HG03521 (cell line): Measurements from ENCODE around the gene PNLIPRP2.

Source experiments
- ATAC-seq: cut with Tn5 transposase; IDR thresholded peaks from one replicate; pipeline ENCODE4 v1.9.1; 2021; ENCODE audit warnings: mild to moderate bottlenecking, moderate library complexity; ENCODE audit not compliant: unreplicated experiment

The PNLIPRP2 gene

GRCh38 chr10:116653885-116654284, 33.1 kb downstream of the PNLIPRP2 start:
- ATAC-seq, result no peak

DNA sequence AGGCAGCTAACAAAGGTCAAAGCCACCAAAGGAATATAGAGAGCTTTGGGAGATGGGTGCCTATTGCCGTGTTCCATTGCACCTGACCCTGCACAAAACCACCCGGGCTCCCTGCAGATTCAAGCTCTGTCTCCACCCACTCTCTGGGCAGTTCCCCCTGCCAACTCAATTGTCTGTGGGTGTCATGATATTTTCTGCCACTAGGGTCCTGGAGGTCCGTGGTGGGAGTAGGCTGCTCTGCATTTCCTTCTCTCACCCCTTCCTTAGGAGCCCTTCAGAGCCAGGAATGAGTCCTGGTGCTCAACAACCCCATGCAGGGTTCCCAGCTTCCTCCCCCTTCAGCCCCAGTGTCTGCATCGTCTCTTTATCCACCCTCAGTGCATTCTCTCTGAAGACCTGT, 34.1 kb downstream of the PNLIPRP2 start:
- ATAC-seq, result peak; percentile 56

DNA sequence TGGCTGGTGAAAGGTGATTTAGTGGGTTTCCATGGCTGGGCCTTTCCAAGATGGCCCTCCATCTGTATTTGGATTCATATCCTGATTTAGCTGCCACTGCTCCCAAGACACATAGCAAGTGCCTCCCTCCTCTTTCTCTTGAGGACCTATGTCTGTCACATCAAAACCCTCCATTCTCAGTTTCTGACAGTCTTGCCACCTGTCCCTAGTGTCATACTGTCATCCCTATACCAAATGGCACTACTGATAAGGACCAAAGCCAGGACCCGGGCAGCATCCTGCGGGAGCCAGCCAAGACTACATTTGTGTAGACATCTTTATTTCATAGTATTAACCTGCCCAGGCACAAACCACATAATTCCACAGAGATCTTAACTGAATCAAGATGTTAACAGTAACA, 34.8 kb downstream of the PNLIPRP2 start:
- no peak for ATAC-seq

DNA sequence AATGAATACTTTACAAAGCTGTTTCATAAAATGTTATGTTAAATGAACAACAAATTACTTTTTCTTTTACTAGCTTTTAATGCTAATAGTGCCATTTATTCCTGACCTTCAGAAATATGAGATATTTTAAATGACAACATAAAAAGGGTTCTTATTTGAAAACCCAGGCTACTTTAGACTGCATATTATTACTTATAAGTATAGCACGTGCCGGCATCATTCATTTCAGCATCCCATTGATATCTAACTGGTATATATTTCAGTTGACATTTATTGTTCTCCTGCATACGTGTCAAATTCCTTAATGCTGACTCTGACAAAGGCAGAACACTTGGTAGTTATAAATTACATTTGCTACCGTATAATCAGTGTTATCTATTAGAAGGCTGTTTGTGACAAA, 35.3 kb downstream of the PNLIPRP2 start:
- no peak for ATAC-seq

DNA sequence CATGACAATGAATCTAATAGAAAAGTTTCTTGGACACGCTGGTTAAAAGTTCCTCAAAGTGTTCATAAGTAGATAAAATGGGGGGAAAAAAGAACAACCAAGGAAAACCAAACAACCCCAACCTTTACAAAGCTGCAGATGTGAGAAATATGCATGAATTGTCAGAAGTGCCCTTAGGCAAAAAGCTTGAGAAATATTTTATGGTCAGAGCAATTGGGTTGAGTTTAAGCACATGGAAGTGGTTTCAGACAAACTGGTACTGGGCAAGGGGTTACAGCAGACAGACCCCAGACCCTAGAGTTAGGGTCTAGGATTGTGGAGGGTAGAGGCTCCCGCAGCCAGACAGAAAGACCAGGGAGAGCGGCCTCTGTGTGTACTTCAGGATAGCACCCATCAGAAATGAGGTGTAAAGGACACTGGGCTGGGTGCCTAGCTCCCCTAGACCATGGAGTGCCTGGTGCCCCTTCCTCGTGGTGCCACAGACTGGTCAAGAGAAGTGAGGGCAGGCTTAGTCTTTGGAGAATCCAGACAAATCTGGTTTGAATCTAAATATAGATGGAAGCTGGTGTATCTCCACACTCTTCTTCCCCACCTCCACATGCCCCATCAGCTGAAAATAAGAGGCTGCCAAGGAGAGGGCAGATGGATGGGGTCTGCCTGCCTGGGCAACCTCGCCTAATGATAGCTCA, 37.3 kb downstream of the PNLIPRP2 start:
- ATAC-seq, result no peak

GRCh38 chr10:116659049-116659670, 38.4 kb downstream of the PNLIPRP2 start:
- ATAC-seq, result no peak

DNA sequence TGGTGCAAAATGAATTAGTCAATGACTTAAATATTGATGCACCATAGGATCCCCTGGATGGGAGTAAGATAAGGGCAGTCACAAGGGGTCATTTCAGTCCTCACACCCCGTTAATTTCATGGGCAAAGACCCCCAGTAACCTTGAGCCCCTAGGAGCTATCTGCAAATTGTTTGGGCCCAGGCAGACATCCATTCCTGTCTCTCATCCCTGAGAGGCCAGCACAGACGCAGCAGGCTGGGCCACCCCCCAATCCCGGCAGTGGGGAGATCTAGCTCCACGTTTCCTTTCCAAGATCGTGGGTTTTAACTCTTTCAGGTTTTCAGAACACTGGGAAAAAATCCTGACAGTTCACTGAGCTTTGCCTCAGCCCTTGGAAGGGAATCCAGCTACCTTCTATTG, 40.1 kb downstream of the PNLIPRP2 start:
- ATAC-seq, result no peak

DNA sequence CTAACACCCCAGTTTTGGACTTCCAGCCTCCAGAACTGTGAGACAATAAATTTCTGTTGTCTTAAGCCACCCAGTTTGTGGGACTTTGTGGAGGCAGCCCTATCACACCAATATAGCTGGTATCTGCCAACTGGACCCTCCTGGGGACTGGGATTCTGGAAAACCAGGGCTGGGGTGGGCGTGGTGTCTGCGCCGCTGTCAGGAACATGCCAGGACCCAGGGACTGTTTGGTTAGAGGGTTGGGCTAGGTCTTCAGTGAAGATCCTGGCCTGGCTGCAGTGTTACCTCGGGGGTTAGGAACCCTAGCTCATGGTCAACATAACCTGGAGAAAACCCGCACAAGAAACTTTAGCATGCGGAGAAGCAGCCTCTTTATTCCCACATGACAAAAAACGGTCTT, 42.6 kb downstream of the PNLIPRP2 start:
- ATAC-seq, result no peak

- no peak for ATAC-seq
Observed at GRCh38 chr10:116664631-116665030, 43.9 kb downstream of the PNLIPRP2 start.

GRCh38 chr10:116665541-116666125, 44.9 kb downstream of the PNLIPRP2 start:
- ATAC-seq, result no peak

GRCh38 chr10:116667484-116667883, 46.7 kb downstream of the PNLIPRP2 start:
- no peak for ATAC-seq

DNA sequence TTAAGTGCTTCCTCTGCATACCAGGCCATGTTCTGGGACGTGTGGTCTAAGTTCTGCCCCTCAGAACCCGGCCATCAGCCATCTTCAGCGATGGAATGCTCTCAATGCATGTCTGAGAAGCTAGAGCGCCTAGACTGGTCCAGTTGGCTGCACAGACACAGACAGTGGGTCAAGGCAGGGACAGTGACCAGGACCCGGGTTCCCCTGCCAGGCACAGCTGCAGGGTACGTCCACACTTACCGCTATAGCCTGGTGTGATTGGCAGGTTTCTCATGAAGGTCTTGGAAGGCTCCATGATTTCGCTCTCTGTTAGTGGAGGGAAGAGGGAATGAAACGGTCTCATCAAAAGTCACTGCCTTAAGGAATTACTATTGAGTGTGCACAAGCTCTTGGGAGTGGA, 47.3 kb downstream of the PNLIPRP2 start:
- no peak for ATAC-seq

- ATAC-seq, result no peak
Observed at GRCh38 chr10:116668446-116668845, 47.7 kb downstream of the PNLIPRP2 start.

GRCh38 chr10:116669080-116669479, 48.3 kb downstream of the PNLIPRP2 start:
- ATAC-seq, result no peak

DNA sequence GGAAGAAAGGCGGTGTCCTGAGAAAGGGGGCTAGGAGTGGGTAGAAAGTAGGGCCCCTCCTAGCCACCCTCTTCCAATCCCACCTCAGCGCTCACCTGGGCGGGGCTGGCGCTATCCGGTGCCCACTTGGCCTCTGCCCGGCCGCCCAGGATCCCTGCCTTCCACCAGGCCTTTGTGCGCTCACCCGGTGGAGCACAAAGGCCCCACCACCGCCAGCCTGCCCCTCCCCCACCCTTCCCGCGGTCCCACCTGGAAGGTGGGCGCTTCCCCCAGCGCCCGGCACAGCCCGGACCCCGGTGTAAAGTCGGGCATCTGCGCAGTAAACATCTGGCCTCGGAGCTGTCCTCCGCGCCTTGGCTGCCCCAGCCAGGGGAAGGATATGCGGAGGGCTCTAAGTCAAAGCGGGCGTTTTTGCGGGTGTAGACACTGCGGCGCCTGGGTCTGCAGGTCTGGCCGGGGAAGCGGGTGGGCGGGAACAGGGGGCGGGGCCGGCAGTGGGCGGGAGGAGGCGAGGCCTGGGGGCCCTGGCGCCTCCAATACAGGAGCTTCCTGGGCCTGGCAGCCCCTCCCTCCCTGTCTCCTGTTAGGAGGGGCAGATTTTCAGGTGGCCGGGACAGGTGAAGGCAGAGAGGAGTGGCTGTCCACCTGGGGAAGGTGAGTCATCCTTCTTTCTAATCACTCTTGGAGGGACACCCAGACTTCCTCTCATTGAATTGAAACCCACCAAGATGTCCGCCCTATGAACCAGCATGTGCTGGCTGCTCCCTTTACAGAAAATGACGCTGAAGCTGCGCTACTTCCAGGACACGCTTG, 49.3 kb downstream of the PNLIPRP2 start:
- no peak for ATAC-seq

GRCh38 chr10:116670706-116671105, 50.0 kb downstream of the PNLIPRP2 start:
- ATAC-seq, result no peak

DNA sequence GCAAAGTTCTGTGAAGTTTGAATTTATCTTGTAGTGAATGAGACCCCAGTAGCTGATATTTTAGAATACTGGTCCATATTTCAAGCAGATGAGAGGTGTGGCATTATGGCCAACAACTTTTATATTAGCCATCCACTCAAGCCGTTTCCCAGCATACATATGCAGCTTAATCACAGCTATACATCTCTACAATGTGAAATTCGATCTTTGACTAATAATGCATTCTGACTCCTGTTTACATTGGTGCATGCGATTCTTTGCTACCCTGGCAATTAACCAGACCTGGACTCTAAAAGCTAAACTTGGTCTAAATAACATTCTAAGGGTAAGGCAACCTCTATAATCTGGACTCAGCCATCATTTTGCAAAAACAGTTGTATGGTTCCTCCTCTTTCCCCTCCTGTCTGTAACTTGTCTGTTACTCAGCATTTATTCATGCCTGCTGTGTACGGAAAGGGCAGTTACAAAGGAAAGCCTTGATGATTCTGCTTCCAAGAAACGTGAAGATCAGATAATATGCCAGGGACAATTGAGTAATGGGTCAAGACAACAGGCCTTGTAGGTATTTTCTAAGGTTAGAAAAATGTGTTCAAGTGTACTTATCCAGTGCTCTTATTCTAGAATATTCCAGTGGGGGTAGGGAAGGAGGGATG, 50.6 kb downstream of the PNLIPRP2 start:
- no peak for ATAC-seq

GRCh38 chr10:116672891-116673290, 52.1 kb downstream of the PNLIPRP2 start:
- no peak for ATAC-seq

GRCh38 chr10:116673866-116674265, 53.1 kb downstream of the PNLIPRP2 start:
- no peak for ATAC-seq

DNA sequence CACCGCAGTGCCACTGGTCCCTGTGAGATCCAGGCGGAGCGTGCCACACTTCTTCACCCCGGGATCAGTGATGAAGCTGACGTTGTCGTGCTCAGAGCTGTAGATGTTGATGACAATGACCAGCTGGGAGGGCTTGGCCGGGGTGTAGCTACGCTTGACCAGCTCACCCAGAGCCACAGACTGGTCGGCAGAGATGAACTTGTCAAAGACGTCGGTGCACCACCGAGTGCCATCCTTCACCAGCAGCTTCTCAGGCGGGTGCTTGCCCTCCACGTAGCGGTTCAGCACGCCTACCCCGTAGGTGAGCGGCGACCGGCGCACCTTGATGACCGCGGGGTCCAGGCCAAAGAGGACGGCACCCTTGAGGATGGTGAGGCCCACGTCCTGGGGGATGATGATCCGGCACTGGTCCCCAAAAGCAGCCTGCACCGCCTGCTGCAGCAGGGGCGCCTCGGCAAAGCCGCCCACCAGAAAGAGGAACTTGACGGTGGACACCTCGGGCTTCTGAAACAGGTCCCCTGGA, 54.2 kb downstream of the PNLIPRP2 start:
- no peak for ATAC-seq

DNA sequence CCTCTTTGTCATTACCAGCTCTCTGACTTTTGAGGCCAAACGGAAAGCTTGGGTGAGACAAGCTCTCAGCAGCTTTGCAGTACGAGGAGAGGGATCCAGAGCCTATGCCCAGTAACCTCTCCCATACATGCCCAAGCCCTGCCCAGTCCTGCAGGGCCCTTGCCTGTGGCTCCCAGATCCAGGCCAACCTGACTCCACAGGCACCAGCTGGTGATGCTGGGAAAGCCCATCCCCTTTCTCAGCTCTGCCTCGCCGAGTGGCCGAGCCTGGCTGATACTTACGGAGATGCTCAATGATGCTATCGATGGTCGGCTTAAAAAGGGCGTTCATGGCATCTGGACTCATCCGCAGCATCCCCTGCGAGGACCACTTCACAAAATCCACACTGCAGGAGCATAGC, 55.4 kb downstream of the PNLIPRP2 start:
- ATAC-seq, result no peak
